Dermis microvascular lymphatic vessel endothelial cell (primary cell): ENCODE data around the gene RTN1. TPM values are rescaled to one million over a fixed set of nuclear protein-coding genes. Genes with fewer than 3 reads are reported as not detected.

ENCODE experiments used
- DNase-seq, 2 donors: peaks; one replicate each; pipeline versions ENCODE4 v3.0.0 to v3.0.0-alpha.2; 2010; ENCODE audit warnings: low read depth in 2 of 2
- total RNA-seq: library from RNA; depleted of rRNA; stranded (reverse); fragments of >200 nt; gene quantifications from 2 replicates; pipeline ENCODE4 v1.2.1, GENCODE V29; 2014

Gene RTN1
- total RNA-seq, 1 donor from 2014 or later: under 0.01 TPM

GRCh38 chr14:59566296-59566695 is 304.3 kb downstream of the RTN1 start:
- no peak for DNase-seq

DNA sequence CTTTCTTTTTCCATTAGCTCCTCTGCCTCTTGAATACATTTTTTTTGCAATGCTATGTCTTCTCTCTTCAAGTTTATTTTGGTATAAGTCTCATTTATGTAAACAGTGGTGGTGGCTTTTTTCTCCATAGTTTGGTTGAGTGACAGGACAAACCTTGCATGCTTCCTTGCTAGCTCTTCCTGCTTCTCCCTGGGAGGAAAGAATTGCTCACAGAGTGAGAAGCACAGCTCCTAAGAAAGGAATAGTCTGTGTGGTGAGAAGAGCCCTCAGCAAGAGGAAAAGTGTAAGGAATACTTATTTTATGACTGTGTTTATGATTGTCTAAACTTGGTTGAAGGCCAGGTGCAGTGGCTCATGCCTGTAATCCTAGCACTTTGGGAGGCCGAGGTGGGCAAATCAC is 305.5 kb downstream of the RTN1 start:
- DNase-seq: no peak

DNA sequence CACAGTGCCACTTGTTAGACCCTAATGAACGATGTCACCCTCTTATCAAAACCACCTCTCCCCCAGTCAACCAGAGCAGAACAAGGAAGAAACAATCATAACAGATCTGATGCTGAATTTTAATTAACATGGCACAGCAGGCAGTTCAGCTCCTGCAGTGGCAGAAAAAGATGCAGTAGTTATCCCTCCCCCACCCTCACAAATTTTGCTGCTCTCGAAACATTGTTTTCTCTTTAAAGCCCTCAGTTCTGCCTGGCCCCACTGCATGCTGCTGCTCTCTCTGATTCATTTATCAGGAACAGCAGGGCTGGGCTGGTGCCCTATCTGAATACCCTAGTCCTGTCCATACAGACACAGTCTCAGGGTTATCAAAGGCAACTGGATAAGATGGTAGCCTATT is 306.2 kb downstream of the RTN1 start:
- DNase-seq: no peak

DNA sequence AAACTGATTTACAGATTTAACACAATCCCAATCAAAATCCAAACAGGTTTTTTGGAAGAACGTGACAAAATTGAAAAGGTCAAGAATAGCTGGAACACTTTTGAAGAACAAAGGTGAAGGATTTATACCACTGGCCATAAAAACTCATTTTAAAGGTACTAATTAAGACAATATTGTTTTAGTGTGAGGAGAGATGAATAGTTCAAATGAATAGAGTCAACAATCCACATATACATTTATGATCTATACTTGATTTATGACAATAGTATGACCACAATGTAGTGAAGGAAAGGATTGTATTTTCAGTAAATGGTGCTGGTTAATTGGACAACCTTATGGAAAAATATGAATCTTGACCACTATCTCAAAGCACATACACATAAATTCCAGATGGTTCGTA is 323.3 kb downstream of the RTN1 start:
- no peak for DNase-seq

Other genes starting within 250 kb of the RTN1 start
- not detected in 2 replicates for gene LRRC9, start 49.4 kb upstream of the RTN1 start, total RNA-seq
- 53.9 and 79.1 TPM in 2 replicates for gene PCNX4, start 221.1 kb upstream of the RTN1 start, total RNA-seq